ENCODE data around the gene TIMELESS. TPM values are rescaled to one million over a fixed set of nuclear protein-coding genes. Genes with fewer than 3 reads are reported as not detected.

The TIMELESS gene
- total RNA-seq, 1 experiment from 2014 or later: 71.4 TPM

GRCh38 chr12:56457817-56458216, 8.6 kb upstream of the TIMELESS start:
- no peak for TF ChIP-seq EZH2 (IDR thresholded peaks at IDR 0.05; ENCODE audit: borderline replicate concordance, low read depth, low read length, poor library complexity, severe bottlenecking)
- TF ChIP-seq, protein P1, sequence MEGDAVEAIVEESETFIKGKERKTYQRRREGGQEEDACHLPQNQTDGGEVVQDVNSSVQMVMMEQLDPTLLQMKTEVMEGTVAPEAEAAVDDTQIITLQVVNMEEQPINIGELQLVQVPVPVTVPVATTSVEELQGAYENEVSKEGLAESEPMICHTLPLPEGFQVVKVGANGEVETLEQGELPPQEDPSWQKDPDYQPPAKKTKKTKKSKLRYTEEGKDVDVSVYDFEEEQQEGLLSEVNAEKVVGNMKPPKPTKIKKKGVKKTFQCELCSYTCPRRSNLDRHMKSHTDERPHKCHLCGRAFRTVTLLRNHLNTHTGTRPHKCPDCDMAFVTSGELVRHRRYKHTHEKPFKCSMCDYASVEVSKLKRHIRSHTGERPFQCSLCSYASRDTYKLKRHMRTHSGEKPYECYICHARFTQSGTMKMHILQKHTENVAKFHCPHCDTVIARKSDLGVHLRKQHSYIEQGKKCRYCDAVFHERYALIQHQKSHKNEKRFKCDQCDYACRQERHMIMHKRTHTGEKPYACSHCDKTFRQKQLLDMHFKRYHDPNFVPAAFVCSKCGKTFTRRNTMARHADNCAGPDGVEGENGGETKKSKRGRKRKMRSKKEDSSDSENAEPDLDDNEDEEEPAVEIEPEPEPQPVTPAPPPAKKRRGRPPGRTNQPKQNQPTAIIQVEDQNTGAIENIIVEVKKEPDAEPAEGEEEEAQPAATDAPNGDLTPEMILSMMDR (conservative IDR thresholded peaks at IDR 0.05; ENCODE audit: low read depth, low read length): no peak
- Histone ChIP-seq H3K36me3 (ENCODE audit: insufficient read depth, low read length, poor library complexity, severe bottlenecking) (no peaks in the 10 kb centered on the region), H3K4me1 (ENCODE audit: insufficient read depth, low read length, poor library complexity, severe bottlenecking) (no peaks in the 10 kb centered on the region), H3K4me3 (ENCODE audit: low read depth, low read length, poor library complexity, severe bottlenecking) (no peak overlapping the region), H3K9me3 (ENCODE audit: low read depth, low read length, poor library complexity, severe bottlenecking) (no peaks in the 10 kb centered on the region), H3K27me3 (replicated peaks; ENCODE audit: insufficient read depth, low read depth, low read length, poor library complexity) (no peaks in the 10 kb centered on the region), H3K27ac (ENCODE audit: low read depth, low read length, poor library complexity, severe bottlenecking) (no peak overlapping the region)
- intact Hi-C loops (cut with micrococcal nuclease; ENCODE audit: unreplicated experiment): no loop called here
- BruUV-seq (replicated peaks): no TSS peak
- POLR2A ChIA-PET (ENCODE audit: low non-redundant PET): no interaction called here
- CTCF ChIA-PET: no interaction called here
- DNase-seq (ENCODE audit: low spot score): no peak

DNA sequence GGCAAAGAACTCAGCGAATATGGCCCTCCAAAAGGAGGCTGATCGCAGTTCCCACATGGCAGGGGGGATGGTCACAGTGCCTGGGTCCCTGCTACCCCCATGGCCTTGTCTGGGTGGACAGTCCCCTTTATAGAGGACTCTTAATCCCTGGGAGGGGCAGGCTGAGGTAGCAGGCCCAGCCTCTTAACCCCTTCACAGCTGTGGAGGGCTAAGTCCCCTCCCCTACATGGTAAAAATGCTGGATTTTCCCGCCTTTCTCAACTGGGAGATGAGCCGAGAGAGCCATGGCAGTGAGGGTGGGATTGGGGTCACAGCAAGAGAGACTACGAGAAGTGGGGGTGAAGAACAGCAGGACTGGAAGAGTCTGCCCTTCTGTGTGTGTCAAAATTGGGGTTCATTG, 5.3 kb upstream of the TIMELESS start, which contains the start of gene MIP:
Gene MIP (minus strand): TSS at position 101 of the 400 bp plus-strand sequence. CDS start 44 bp downstream, at position 57.
- no TSS peak for BruUV-seq (replicated peaks)
- intact Hi-C loops (cut with micrococcal nuclease; ENCODE audit: unreplicated experiment): no loop called here
- POLR2A ChIA-PET (ENCODE audit: low non-redundant PET): interaction anchor here (0.6 kb wide), 1 partner anchor 81 kb away, joined by 6 read pairs; no protein-coding TSS in a partner anchor
- TF ChIP-seq, protein P1 (conservative IDR thresholded peaks at IDR 0.05; ENCODE audit: low read depth, low read length): no peak
- TF ChIP-seq EZH2 (IDR thresholded peaks at IDR 0.05; ENCODE audit: borderline replicate concordance, low read depth, low read length, poor library complexity, severe bottlenecking): no peak
- no peak for DNase-seq (ENCODE audit: low spot score)
- no peak within 1 kb of the TSS for H3K27ac ChIP-seq (ENCODE audit: low read depth, low read length, poor library complexity, severe bottlenecking)
- no peak within 1 kb of the TSS for H3K4me3 ChIP-seq (ENCODE audit: low read depth, low read length, poor library complexity, severe bottlenecking)
- no peaks in the 10 kb centered on the region for H3K27me3 ChIP-seq (replicated peaks; ENCODE audit: insufficient read depth, low read depth, low read length, poor library complexity)
- H3K36me3 ChIP-seq (ENCODE audit: insufficient read depth, low read length, poor library complexity, severe bottlenecking): no peaks in the 10 kb centered on the region
- CTCF ChIA-PET: no interaction called here
- H3K9me3 ChIP-seq (ENCODE audit: low read depth, low read length, poor library complexity, severe bottlenecking): no peaks in the 10 kb centered on the region
- H3K4me1 ChIP-seq (ENCODE audit: insufficient read depth, low read length, poor library complexity, severe bottlenecking): peaks cover 7% of the 10 kb centered on the region

DNA sequence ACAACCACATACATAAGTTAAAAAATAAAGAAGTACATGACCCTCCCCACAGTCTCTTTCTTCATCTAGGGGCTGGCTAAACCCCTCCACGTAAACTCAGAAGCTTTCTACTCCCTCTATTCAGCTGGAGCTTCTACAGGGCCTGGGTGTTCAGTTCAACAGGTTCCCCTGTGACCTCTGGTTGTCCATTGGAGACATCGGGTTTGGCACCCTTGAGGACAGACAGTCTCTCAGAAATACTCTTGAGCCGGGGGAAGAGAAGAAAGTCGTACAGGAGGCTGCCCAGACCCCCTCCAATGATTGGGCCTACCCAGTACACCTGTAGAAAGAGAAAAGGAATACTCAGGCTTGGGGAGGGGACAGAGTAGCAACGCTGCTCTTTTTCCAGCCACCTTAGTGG, 1.9 kb upstream of the TIMELESS start:
- TF ChIP-seq EZH2 (IDR thresholded peaks at IDR 0.05; ENCODE audit: borderline replicate concordance, low read depth, low read length, poor library complexity, severe bottlenecking): no peak
- DNase-seq (ENCODE audit: low spot score): no peak
- CTCF ChIA-PET: no interaction called here

GRCh38 chr12:56450241-56450640, 1.0 kb upstream of the TIMELESS start:
- no peaks in the 10 kb centered on the region for H3K9me3 ChIP-seq (ENCODE audit: low read depth, low read length, poor library complexity, severe bottlenecking)
- TF ChIP-seq EZH2 (IDR thresholded peaks at IDR 0.05; ENCODE audit: borderline replicate concordance, low read depth, low read length, poor library complexity, severe bottlenecking): no peak
- TF ChIP-seq, protein P1 (conservative IDR thresholded peaks at IDR 0.05; ENCODE audit: low read depth, low read length): no peak
- no peak overlapping the region for H3K27ac ChIP-seq (ENCODE audit: low read depth, low read length, poor library complexity, severe bottlenecking)
- no peaks in the 10 kb centered on the region for H3K36me3 ChIP-seq (ENCODE audit: insufficient read depth, low read length, poor library complexity, severe bottlenecking)
- BruUV-seq (replicated peaks): no TSS peak
- intact Hi-C loops (cut with micrococcal nuclease; ENCODE audit: unreplicated experiment): no loop called here
- ChIA-PET POLR2A (ENCODE audit: low non-redundant PET) (interaction anchor here (0.6 kb wide), 1 partner anchor 27 kb away, joined by 15 read pairs; no protein-coding TSS in a partner anchor), CTCF (interaction anchor here (0.6 kb wide), 1 partner anchor 54 kb away, joined by 4 read pairs; no protein-coding TSS in a partner anchor)
- no peak overlapping the region for H3K4me3 ChIP-seq (ENCODE audit: low read depth, low read length, poor library complexity, severe bottlenecking)
- no peaks in the 10 kb centered on the region for H3K27me3 ChIP-seq (replicated peaks; ENCODE audit: insufficient read depth, low read depth, low read length, poor library complexity)
- peaks cover 8% of the 10 kb centered on the region for H3K4me1 ChIP-seq (ENCODE audit: insufficient read depth, low read length, poor library complexity, severe bottlenecking)
- DNase-seq (ENCODE audit: low spot score): no peak

More for the DNA sequence above, 1.9 kb upstream of the TIMELESS start:
- H3K27me3 ChIP-seq (replicated peaks; ENCODE audit: insufficient read depth, low read depth, low read length, poor library complexity): no peaks in the 10 kb centered on the region
- peaks cover 8% of the 10 kb centered on the region for H3K4me1 ChIP-seq (ENCODE audit: insufficient read depth, low read length, poor library complexity, severe bottlenecking)
- no TSS peak for BruUV-seq (replicated peaks)
- no peak overlapping the region for H3K4me3 ChIP-seq (ENCODE audit: low read depth, low read length, poor library complexity, severe bottlenecking)
- intact Hi-C loops (cut with micrococcal nuclease; ENCODE audit: unreplicated experiment): no loop called here
- H3K36me3 ChIP-seq (ENCODE audit: insufficient read depth, low read length, poor library complexity, severe bottlenecking): no peaks in the 10 kb centered on the region
- POLR2A ChIA-PET (ENCODE audit: low non-redundant PET): interaction anchor here (0.6 kb wide), 2 partner anchors 26 to 135 kb away, joined by 4 to 15 read pairs; partner anchors contain the start of gene CNPY2
- H3K27ac ChIP-seq (ENCODE audit: low read depth, low read length, poor library complexity, severe bottlenecking): no peak overlapping the region
- no peaks in the 10 kb centered on the region for H3K9me3 ChIP-seq (ENCODE audit: low read depth, low read length, poor library complexity, severe bottlenecking)

Data from A673 (cell line).